DND-41 (cell line): Measurements from ENCODE around the gene CSNK2B.

Experiments used
- ATAC-seq: fragments of 200-7000 bp; cut with Tn5 transposase; 3 replicates; pipeline ENCODE4 v1.9.1; 2021; ENCODE audit warnings: low read depth; ENCODE audit not compliant: insufficient read depth
- DNase-seq: peaks from one replicate; pipeline ENCODE4 v3.0.0-alpha.2; 2020
- H2AFZ ChIP-seq: 2 replicates; pipeline ENCODE4 v1.6.0; 2012; ENCODE audit warnings: low read depth, low read length
- H3K27ac ChIP-seq: 2 replicates; pipeline ENCODE4 v1.5.1; 2012; ENCODE audit warnings: low read length, inconsistent platforms
- H3K27me3 ChIP-seq: fragments of 200-600 bp; sonication (generic); 2 replicates; pipeline ENCODE4 v1.6.0; 2012; ENCODE audit warnings: low read length, mild to moderate bottlenecking, inconsistent platforms; ENCODE audit not compliant: insufficient read depth, poor library complexity
- H3K36me3 ChIP-seq: 2 replicates; pipeline ENCODE4 v1.5.1; 2012; ENCODE audit warnings: low read length, inconsistent platforms; ENCODE audit not compliant: insufficient read depth
- H3K4me1 ChIP-seq: 2 replicates; pipeline ENCODE4 v1.5.1; 2012; ENCODE audit warnings: mild to moderate bottlenecking, low read length; ENCODE audit not compliant: insufficient read depth
- H3K4me2 ChIP-seq: 2 replicates; pipeline ENCODE4 v1.6.0; 2012; ENCODE audit warnings: mild to moderate bottlenecking, moderate library complexity, low read length, inconsistent platforms; ENCODE audit not compliant: insufficient read depth
- H3K4me3 ChIP-seq, 2 experiments: fragments of 200-600 bp in 1 of 2; shearing (Covaris generic) in 1 of 2; 2 replicates each; pipeline ENCODE4 v1.5.1; 2012 to 2016; ENCODE audit warnings: inconsistent platforms in 2 of 2, low read length in 2 of 2, mild to moderate bottlenecking in 2 of 2, low read depth in 1 of 2, moderate library complexity in 1 of 2
- H3K79me2 ChIP-seq: 2 replicates; pipeline ENCODE4 v1.6.0; 2012; ENCODE audit warnings: low read length, inconsistent platforms; ENCODE audit not compliant: insufficient read depth
- H3K9ac ChIP-seq: 2 replicates; pipeline ENCODE4 v1.6.0; 2012; ENCODE audit warnings: low read depth, mild to moderate bottlenecking, inconsistent platforms, low read length, moderate library complexity
- H3K9me3 ChIP-seq: 2 replicates; pipeline ENCODE4 v1.5.1; 2012; ENCODE audit warnings: low read length, moderate library complexity, mild to moderate bottlenecking, inconsistent platforms; ENCODE audit not compliant: insufficient read depth, severe bottlenecking
- H4K20me1 ChIP-seq: 2 replicates; pipeline ENCODE4 v1.6.0; 2012; ENCODE audit warnings: low read length; ENCODE audit not compliant: insufficient read depth
- EZH2 ChIP-seq: IDR thresholded peaks from 3 replicates; pipeline ENCODE4 v1.6.1; 2012; ENCODE audit warnings: borderline replicate concordance, low read depth, mild to moderate bottlenecking, moderate library complexity, low read length, inconsistent platforms; ENCODE audit not compliant: severe bottlenecking
- TF ChIP-seq, protein P1 (sequence below): IDR thresholded peaks from 2 replicates; pipeline ENCODE4 v1.5.1; 2012; ENCODE audit warnings: borderline replicate concordance, low read length, moderate library complexity, mild to moderate bottlenecking; ENCODE audit not compliant: poor library complexity, severe bottlenecking; ENCODE audit errors: extremely low read depth

CSNK2B gene

DNA sequence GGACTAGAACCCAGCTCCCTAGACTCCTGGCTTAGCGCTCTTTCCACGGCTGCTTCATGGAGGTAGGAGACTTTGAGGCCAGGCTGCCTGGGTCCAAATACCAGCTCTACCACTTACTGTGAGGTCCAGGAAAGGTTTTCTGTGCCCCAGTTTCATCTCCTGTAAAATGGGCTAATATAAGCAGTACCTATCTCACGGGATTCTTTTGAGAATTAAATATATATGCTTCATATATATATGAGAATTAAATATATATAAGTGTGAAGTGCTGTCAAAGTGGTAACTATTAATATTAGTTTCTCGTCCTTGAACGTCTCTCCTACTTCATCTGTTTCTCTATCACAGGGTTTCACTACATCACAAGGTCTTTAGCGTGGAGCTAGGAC lies 25.2 kb downstream of the CSNK2B start:
- Histone ChIP-seq H3K36me3 (peaks cover 92% of the 10 kb centered on the region), H3K4me1 (no peaks in the 10 kb centered on the region), H3K4me3 (no peak overlapping the region), H4K20me1 (0 out of 2 replicates have a peak, but pooled peaks cover 4% of the 10 kb centered on the region), H3K9ac (no peak overlapping the region), H2AFZ (no peak overlapping the region), H3K27ac (no peak overlapping the region), H3K27me3 (no peaks in the 10 kb centered on the region), H3K79me2 (no peaks in the 10 kb centered on the region), H3K9me3 (no peaks in the 10 kb centered on the region), H3K4me2 (no peak overlapping the region)
- DNase-seq = no peak
- no peak for ATAC-seq
- TF ChIP-seq, protein P1, sequence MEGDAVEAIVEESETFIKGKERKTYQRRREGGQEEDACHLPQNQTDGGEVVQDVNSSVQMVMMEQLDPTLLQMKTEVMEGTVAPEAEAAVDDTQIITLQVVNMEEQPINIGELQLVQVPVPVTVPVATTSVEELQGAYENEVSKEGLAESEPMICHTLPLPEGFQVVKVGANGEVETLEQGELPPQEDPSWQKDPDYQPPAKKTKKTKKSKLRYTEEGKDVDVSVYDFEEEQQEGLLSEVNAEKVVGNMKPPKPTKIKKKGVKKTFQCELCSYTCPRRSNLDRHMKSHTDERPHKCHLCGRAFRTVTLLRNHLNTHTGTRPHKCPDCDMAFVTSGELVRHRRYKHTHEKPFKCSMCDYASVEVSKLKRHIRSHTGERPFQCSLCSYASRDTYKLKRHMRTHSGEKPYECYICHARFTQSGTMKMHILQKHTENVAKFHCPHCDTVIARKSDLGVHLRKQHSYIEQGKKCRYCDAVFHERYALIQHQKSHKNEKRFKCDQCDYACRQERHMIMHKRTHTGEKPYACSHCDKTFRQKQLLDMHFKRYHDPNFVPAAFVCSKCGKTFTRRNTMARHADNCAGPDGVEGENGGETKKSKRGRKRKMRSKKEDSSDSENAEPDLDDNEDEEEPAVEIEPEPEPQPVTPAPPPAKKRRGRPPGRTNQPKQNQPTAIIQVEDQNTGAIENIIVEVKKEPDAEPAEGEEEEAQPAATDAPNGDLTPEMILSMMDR = no peak

DNA sequence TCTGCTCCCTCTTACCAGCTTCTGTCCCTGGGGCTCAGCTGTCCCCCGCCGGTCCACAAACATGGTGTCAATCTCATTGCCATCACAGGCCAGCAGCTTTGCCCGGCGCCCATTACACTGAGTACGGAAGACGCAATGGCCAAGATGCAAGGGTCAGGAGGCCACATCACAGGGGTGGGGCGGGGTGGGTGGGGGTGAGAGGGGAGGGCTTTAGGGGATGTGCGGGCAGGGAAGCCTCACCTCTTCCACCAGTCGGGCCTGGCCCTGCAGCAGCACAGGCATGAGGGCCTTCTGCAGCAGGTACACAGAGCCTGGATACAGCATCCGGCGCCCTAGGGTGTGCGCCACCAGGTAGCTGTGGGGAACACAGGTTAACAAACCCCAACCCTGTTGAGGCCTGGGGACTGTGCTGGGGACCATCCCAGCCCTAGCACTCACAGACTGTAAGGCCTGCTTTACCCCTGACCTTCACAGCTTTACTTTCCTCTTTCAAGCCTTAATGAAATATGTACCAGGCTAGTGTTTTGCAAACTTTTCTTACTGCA lies 25.8 kb downstream of the CSNK2B start:
- H3K9ac ChIP-seq = no peak overlapping the region
- H3K4me3 ChIP-seq = no peak overlapping the region
- H4K20me1 ChIP-seq = 0 out of 2 replicates have a peak, but pooled peaks cover 4% of the 10 kb centered on the region
- H3K4me2 ChIP-seq = no peak overlapping the region
- H3K79me2 ChIP-seq = no peaks in the 10 kb centered on the region
- DNase-seq = no peak
- no peak overlapping the region for H2AFZ ChIP-seq
- TF ChIP-seq, protein P1 = no peak
- TF ChIP-seq EZH2 = no peak
- H3K36me3 ChIP-seq = peaks cover 90% of the 10 kb centered on the region
- no peaks in the 10 kb centered on the region for H3K4me1 ChIP-seq
- no peak overlapping the region for H3K27ac ChIP-seq
- ATAC-seq = no peak
- H3K9me3 ChIP-seq = no peaks in the 10 kb centered on the region
- H3K27me3 ChIP-seq = no peaks in the 10 kb centered on the region

DNA sequence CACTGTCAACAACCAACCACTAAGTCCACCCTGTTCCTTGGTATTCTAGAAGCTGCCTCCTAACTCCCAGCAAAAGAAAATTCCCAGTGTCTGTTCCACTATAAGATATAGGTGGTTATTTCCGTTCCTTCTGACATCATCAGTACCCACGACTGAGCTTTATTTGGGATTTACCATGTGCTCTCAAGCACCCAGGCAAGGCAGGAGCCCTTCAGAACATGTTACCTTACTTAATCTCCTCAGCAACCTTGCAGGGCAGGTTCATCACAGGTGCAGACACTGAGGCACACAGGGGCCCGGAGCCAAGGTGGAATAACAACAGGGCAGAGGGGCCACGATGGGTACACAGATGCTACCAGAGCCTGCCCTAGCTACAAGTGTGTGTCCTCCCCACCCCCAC lies 26.5 kb downstream of the CSNK2B start:
- H4K20me1 ChIP-seq = 0 out of 2 replicates have a peak, but pooled peaks cover 4% of the 10 kb centered on the region
- no peaks in the 10 kb centered on the region; the same call in 1 of the 2 replicates for H3K79me2 ChIP-seq
- no peak overlapping the region for H3K4me3 ChIP-seq
- no peak overlapping the region for H3K9ac ChIP-seq
- TF ChIP-seq, protein P1 = no peak
- no peak for TF ChIP-seq EZH2
- no peak overlapping the region for H3K4me2 ChIP-seq
- H3K4me1 ChIP-seq = no peaks in the 10 kb centered on the region
- DNase-seq (no peak), ATAC-seq (no peak)
- H3K27ac ChIP-seq = no peak overlapping the region
- H2AFZ ChIP-seq = no peak overlapping the region
- H3K9me3 ChIP-seq = no peaks in the 10 kb centered on the region
- no peaks in the 10 kb centered on the region for H3K27me3 ChIP-seq
- peaks cover 91% of the 10 kb centered on the region for H3K36me3 ChIP-seq

DNA sequence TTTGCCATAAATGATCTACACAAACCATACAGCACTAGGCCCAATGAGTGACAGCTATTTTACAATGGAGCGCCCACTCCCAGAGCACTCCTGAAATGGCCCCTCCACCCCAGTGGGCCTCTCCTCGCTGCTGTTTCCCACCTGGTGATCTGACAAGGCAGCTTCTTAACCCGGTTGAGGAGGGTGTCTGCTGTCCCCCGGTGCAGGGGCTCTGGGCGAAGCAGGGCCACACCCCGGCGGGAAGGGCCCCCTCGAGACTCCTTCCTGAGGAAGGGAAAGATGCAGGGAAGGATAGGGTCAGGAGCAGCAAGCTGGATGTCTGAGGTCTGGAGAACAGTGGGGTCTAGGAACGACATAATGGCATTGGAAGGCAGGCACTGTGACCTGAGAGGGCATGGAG lies 27.0 kb downstream of the CSNK2B start:
- no peak overlapping the region for H3K4me2 ChIP-seq
- no peaks in the 10 kb centered on the region for H3K4me1 ChIP-seq
- H2AFZ ChIP-seq = no peak overlapping the region
- ATAC-seq (no peak), DNase-seq (no peak)
- H4K20me1 ChIP-seq = 0 out of 2 replicates have a peak, but pooled peaks cover 4% of the 10 kb centered on the region
- H3K9ac ChIP-seq = no peak overlapping the region
- H3K27me3 ChIP-seq = no peaks in the 10 kb centered on the region
- no peaks in the 10 kb centered on the region for H3K9me3 ChIP-seq
- no peak overlapping the region for H3K4me3 ChIP-seq
- H3K79me2 ChIP-seq = peaks cover 2% of the 10 kb centered on the region; the same call in 1 of the 2 replicates
- H3K36me3 ChIP-seq = peaks cover 91% of the 10 kb centered on the region
- no peak for TF ChIP-seq EZH2
- TF ChIP-seq, protein P1 = no peak
- no peak overlapping the region for H3K27ac ChIP-seq
